ENCODE data around the gene KCNT1.

DNA sequence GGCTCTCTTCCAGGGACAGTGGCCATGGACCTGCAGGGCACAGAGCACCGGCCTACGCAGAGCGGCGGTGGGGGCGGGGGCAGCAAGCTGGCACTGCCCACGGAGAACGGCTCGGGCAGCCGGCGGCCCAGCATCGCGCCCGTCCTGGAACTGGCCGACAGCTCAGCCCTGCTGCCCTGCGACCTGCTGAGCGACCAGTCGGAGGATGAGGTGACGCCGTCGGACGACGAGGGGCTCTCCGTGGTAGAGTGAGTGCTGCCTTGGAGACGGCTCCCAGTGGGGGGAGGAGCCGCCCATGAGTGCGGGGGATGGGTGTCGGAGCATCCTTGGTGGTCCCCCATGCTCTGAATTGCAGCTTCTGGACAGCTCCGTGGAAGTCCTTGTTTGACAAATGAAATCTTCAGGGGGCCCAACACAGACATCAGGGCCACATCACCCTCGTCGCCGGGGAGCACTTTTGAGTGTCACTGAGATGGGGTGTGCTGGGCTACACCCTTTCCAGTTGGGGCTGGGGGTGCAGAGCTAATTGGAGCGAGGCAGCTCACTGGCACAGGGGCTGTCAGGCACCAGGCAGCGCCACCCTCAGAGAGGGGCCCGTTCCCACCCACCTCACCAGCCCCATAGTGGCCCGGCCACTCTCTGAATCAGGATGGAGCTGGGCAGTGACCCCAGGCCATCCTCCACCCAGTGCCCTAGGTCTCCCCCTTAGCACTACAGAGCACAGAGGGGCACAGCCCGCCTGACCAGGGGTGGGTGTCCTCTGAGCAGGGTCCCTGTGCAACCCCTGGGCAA is 70.9 kb downstream of the KCNT1 start:
- no peak for TF ChIP-seq POLR2A (IDR thresholded peaks at IDR 0.05)
- TF ChIP-seq, protein P1, sequence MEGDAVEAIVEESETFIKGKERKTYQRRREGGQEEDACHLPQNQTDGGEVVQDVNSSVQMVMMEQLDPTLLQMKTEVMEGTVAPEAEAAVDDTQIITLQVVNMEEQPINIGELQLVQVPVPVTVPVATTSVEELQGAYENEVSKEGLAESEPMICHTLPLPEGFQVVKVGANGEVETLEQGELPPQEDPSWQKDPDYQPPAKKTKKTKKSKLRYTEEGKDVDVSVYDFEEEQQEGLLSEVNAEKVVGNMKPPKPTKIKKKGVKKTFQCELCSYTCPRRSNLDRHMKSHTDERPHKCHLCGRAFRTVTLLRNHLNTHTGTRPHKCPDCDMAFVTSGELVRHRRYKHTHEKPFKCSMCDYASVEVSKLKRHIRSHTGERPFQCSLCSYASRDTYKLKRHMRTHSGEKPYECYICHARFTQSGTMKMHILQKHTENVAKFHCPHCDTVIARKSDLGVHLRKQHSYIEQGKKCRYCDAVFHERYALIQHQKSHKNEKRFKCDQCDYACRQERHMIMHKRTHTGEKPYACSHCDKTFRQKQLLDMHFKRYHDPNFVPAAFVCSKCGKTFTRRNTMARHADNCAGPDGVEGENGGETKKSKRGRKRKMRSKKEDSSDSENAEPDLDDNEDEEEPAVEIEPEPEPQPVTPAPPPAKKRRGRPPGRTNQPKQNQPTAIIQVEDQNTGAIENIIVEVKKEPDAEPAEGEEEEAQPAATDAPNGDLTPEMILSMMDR (IDR thresholded peaks at IDR 0.05), result no peak
